Activated CD4-positive, CD25-positive, alpha-beta regulatory T cell treated with anti-CD3 and anti-CD28 coated beads, Interleukin-2, amount 50 U/mL, for 16 hours (primary cell): ENCODE results near the gene CA7.
"Not testable (repeated sequence)": the region's sequence is repeated elsewhere in the genome, so short reads cannot be mapped to it uniquely, and the experiment has no call there.

Experiments used
- DNase-seq: peaks from one replicate; pipeline ENCODE4 v3.0.0-alpha.2; 2020; ENCODE audit warnings: low read depth, low spot score

CA7 gene

DNA sequence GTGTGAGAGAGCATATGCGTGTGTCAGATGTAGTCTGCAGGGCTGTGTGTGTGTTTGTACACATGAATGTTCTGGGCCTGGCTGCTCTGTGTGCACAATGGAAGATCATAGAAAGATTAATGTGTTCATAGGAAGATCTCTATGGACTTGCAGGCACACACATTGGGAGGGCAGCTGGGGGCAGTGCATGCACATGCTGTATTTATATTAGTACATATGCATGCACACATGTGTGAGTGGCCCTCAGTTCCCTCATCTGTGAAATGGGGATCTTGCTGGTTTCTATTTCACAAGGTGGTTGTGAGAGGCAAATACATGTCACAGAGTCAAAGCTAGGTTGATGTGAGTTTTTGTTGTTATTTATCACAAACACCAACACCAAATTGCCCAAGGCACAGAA, 2.1 kb downstream of the CA7 start:
- no peak for DNase-seq

GRCh38 chr16:66846831-66847230, 2.6 kb downstream of the CA7 start:
- no peak for DNase-seq

- no peak for DNase-seq
These were observed 3.4 kb downstream of the CA7 start for GRCh38 chr16:66847533-66848067.

- no peak for DNase-seq
These were observed 4.0 kb downstream of the CA7 start for GRCh38 chr16:66848172-66848571.

GRCh38 chr16:66849021-66849420, 4.8 kb downstream of the CA7 start:
- no peak for DNase-seq

DNA sequence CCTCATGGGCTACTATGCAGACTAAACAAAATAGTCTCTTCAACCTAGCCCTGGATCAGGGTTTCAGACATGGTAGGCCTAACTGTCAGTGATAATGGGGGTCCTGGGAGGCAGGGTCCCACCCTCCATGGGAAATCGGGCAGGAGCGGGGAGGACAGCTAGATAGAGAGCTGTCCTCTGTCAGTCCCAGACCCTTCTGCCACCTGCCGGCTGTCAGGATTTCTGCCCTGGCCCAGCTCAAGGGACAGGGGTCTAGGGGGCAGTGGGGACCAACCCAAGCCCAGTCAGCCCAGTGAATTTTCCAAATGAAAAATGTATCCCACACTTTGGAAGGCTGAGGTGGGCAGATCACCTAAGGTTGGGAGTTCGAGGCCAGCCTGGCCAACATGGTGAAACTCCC, 5.3 kb downstream of the CA7 start:
- no peak for DNase-seq

GRCh38 chr16:66850115-66850815, 6.1 kb downstream of the CA7 start:
- DNase-seq: no peak

GRCh38 chr16:66851166-66851964, 7.2 kb downstream of the CA7 start:
- no peak for DNase-seq

GRCh38 chr16:66853261-66854139, 9.3 kb downstream of the CA7 start:
- DNase-seq: no peak

- DNase-seq: no peak
These were observed 12.0 kb downstream of the CA7 start for GRCh38 chr16:66856184-66856730.

GRCh38 chr16:66856801-66857200, 12.6 kb downstream of the CA7 start:
- no peak for DNase-seq

- DNase-seq: no peak
These were observed 13.2 kb downstream of the CA7 start for GRCh38 chr16:66857437-66857836.

DNA sequence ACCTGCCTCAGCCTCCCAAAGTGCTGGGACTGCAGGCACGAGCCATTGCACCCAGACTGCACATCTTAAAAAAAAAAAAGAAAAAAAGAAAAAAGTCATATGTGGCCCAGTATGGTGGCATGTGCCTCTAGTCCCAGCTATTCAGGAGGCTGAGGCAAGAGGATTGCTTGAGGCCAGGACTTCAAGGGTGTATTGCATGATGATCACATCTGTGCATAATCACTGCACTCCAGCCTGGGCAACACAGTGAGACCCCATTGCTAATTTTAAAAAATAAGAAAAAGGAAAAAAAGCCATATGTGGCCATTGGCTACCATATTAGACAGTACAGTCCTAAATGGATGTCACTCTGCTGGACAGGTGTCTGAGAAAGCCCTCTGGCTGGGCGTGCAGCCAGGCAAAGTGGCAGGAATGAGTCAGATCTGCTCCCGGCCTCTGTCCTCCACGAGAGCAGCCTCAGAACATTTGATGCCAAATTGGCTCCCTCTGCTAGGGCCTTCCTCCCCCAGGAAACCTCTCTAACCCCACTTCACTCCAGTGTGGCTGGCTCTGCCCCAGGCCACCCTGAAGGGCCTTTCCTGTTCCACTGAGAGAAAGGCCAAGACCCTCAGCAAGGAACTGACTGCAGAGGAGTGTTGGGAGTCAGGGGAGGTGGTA, 14.7 kb downstream of the CA7 start:
- DNase-seq: no peak

GRCh38 chr16:66859397-66860068, 15.3 kb downstream of the CA7 start:
- no peak for DNase-seq

DNA sequence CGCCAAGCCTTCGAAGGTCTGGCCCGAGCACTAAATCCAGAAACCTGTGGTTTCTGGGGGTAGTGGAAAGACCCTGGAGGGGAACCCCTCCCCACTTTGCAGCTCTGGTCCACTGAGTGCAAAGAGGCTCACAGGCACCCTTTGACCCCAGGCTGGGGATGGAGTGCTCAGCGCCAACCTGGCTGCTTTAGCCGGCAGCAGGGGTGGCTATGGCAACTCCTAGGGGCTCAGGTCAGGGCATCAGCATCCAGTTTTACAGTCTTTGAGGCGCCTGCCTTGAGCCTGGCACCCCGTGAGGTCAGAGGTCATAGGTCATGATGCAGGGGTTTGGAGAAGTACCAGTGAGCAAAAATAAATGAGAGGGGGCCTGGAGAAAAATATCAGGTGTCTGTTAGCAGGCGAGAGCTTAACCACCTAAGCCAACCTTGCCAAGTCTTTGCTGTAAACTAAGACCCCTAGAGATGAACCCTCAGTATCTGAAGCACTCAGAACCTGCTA, 17.9 kb downstream of the CA7 start:
- no peak for DNase-seq

GRCh38 chr16:66863707-66864106, 19.5 kb downstream of the CA7 start:
- DNase-seq: no peak

DNA sequence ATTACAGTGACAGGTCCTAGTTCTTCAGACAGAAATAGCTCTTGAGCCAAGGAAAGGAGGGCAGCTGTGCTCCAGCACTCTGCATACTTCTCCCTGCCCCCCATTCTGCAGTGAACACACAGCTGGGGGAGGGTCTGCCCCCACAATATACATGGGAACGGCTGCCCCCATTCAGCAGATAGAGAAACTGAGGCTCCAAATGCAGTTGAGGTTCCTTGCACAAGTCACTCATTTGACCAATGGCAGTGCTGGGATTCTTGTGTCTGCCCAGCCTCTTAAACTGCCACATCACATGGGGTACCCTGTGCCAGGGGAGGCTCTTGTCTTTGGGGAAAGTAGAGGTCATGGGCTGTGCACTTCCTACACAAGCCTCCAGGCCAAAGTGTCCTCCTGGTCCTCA, 25.2 kb downstream of the CA7 start:
- no peak for DNase-seq

DNA sequence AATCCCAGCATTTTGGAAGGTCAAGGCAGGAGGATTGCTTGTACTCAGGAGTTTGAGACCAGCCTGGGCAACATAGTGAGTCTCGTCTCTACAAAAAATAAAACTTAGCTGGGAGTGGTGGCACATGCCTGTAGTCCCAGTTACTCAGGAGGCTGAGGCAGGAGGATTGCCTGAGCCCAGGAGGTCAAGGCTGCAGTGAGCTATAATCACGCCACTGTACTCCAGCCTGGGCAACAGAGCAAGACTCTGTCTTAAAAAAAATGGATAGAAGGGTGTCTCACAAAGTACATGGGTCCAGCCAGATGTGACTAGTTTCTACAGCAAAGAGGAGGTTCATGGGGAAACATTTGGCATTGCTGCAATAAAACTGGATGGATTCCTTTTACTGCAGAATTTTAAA, 27.1 kb downstream of the CA7 start:
- DNase-seq: not testable (repeated sequence)

GRCh38 chr16:66871840-66872239, 27.6 kb downstream of the CA7 start:
- DNase-seq: no peak

GRCh38 chr16:66872559-66872942, 28.3 kb downstream of the CA7 start:
- no peak for DNase-seq
